Skeletal muscle tissue (tissue), 4 donors: Measurements from ENCODE around the gene ACSM3. TPM values are rescaled to one million over a fixed set of nuclear protein-coding genes. Genes with fewer than 3 reads are reported as not detected.
"Not testable (repeated sequence)": the region's sequence is repeated elsewhere in the genome, so short reads cannot be mapped to it uniquely, and the experiment has no call there.

Experiments used
- H3K27ac ChIP-seq: one replicate; pipeline ENCODE4 v1.7.0; 2013; ENCODE audit warnings: mild to moderate bottlenecking, low read depth, low read length, inconsistent platforms
- H3K27me3 ChIP-seq, 3 donors: one replicate each; pipeline ENCODE4 v1.7.0; 2013; ENCODE audit warnings: low read length in 3 of 3; ENCODE audit not compliant: control insufficient read depth in 3 of 3, insufficient read depth in 3 of 3
- H3K36me3 ChIP-seq, 3 donors: one replicate each; pipeline ENCODE4 v1.7.0; 2013; ENCODE audit warnings: low read length in 3 of 3; ENCODE audit not compliant: control insufficient read depth in 3 of 3, insufficient read depth in 3 of 3
- H3K4me1 ChIP-seq, 3 donors: one replicate each; pipeline ENCODE4 v1.7.0; 2013; ENCODE audit warnings: low read length in 3 of 3, mild to moderate bottlenecking in 3 of 3; ENCODE audit not compliant: control insufficient read depth in 3 of 3, insufficient read depth in 3 of 3
- H3K4me3 ChIP-seq, 3 donors: one replicate each; pipeline ENCODE4 v1.7.0; 2013; ENCODE audit warnings: low read length in 3 of 3
- H3K9ac ChIP-seq, 3 donors: one replicate each; pipeline ENCODE4 v1.7.0; 2013; ENCODE audit warnings: low read length in 3 of 3, mild to moderate bottlenecking in 3 of 3, moderate library complexity in 2 of 3, low read depth in 1 of 3
- H3K9me3 ChIP-seq, 3 donors: one replicate each; pipeline ENCODE4 v1.7.0; 2013; ENCODE audit warnings: low read length in 3 of 3; ENCODE audit not compliant: control insufficient read depth in 3 of 3
- total RNA-seq: library from RNA; depleted of rRNA; stranded (reverse); fragments of >200 nt; gene quantifications from one replicate; pipeline ENCODE4 v1.2.3, GENCODE V29; 2014
- donor health status: Osteomylitis.

The ACSM3 gene
- total RNA-seq, 1 donor from 2014 or later = 2.6 TPM

GRCh38 chr16:20801278-20801677, 37.5 kb downstream of the ACSM3 start:
- Histone ChIP-seq H3K9me3 (no peaks in the 10 kb centered on the region), H3K36me3 (peaks cover 6 to 32% (median 23%) of the 10 kb centered on the region in 3 donors), H3K4me3 (no peak overlapping the region), H3K27ac (no peak overlapping the region), H3K27me3 (no peaks in the 10 kb centered on the region), H3K9ac (no peak overlapping the region), H3K4me1 (peaks cover 2 to 4% (median 3%) of the 10 kb centered on the region in 3 donors)

DNA sequence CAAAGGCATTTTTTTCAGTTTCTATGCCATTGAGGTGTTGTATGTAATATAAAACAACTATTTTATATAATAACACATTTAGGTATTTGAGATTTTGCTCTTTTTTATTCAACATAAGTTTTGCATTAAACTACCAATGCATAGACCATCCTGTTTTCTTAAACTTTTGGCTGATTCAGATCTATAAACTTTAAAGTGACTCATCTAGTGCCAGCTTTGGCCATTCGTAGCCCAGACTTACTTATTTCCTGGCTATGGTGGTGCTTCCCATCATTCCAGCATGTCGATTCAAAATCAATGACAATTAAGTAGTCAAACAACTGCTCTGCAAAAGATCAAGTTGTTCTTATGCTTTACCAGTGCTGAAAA, 39.4 kb downstream of the ACSM3 start:
- H3K27me3 ChIP-seq = no peaks in the 10 kb centered on the region
- H3K4me1 ChIP-seq = peaks cover 9 to 12% (median 10%) of the 10 kb centered on the region in 3 donors
- no peak overlapping the region for H3K4me3 ChIP-seq
- H3K27ac ChIP-seq = no peak overlapping the region
- H3K9ac ChIP-seq = no peak overlapping the region
- H3K9me3 ChIP-seq = no peaks in the 10 kb centered on the region
- peaks cover 3 to 24% (median 15%) of the 10 kb centered on the region in 3 donors for H3K36me3 ChIP-seq

DNA sequence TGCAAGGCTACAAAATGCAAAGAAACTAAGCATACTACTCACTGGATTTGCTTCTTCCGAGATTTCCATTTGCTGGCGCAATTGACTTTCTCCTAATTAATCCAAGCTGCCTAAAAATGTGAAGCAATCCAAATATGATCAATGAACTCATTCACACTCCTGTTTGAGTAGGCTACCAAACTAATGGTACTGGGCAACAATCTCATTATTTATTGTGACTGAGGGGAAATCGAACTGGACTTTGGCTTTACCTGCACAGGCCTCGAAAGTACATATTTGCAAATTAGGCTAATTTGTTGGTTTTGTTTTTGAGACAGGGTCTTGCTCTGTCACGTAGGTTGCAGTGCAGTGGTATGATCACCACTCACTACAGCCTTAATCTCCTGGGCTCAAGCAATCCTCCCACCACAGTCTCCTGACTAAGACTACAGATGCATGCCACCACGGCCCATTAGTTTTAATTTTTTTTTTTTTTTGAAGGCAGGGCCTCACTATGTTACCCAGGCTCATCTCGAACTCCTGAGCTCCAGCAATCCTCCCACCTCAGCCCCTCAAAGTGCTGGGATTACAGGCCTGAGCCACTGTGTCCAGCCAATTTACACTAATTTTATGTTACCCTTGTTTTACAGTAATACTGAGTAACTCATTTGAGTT, 39.9 kb downstream of the ACSM3 start:
- H3K9me3 ChIP-seq = no peaks in the 10 kb centered on the region
- no peaks in the 10 kb centered on the region for H3K27me3 ChIP-seq
- H3K9ac ChIP-seq = no peak overlapping the region
- peaks cover 0 to 19% (median 10%) of the 10 kb centered on the region in 3 donors for H3K36me3 ChIP-seq
- H3K4me1 ChIP-seq = peaks cover 9 to 12% (median 10%) of the 10 kb centered on the region in 3 donors
- H3K27ac ChIP-seq = no peak overlapping the region
- no peak overlapping the region for H3K4me3 ChIP-seq

DNA sequence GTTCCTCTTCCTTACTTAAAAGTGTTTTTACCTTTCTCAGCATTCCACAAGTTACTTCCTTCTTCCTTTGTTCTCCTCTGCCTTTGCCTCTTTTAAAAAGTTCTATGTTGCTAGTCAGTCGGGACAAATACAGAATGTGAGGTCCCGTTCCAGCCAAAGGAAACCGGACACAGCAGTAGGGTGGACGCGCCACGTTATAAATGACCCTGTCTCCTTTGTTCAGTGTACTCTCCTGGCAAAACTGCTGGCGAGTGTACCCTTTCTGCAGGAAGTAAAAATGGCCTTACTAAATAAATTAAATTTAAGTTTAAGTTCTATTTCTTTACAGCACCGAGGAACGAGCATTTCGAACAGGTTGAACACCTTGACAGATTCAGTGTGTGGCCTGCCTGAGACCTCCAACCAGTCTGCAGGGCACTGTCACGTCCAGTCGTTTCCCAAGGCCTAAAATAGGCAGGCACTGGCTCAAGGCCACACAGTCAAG, 41.9 kb downstream of the ACSM3 start:
- peak overlapping the region; percentile 89 to 97 (median 94) for H3K9ac ChIP-seq
- H3K9me3 ChIP-seq, H3K36me3 ChIP-seq, H3K27me3 ChIP-seq: not testable (repeated sequence)
- H3K4me3 ChIP-seq = peak overlapping the region; percentile 93 to 98 (median 93)
- H3K4me1 ChIP-seq = peaks cover 9 to 12% (median 10%) of the 10 kb centered on the region in 3 donors
- H3K27ac ChIP-seq = peak overlapping the region; percentile 76

- H3K9me3 ChIP-seq = no peaks in the 10 kb centered on the region
- H3K4me3 ChIP-seq = peak within 1 kb of the TSS; percentile 93 to 98 (median 93)
- peak within 1 kb of the TSS; percentile 76 for H3K27ac ChIP-seq
- H3K9ac ChIP-seq = peak within 1 kb of the TSS; percentile 89 to 97 (median 94)
- H3K4me1 ChIP-seq = peaks cover 9 to 12% (median 10%) of the 10 kb centered on the region in 3 donors
- peaks cover 0 to 4% (median 0%) of the 10 kb centered on the region in 3 donors for H3K36me3 ChIP-seq
- no peaks in the 10 kb centered on the region for H3K27me3 ChIP-seq
These were observed 42.6 kb downstream of the ACSM3 start, which contains the start of the genes ERI2 and REXO5 for GRCh38 chr16:20806168-20807050. ERI2 (minus strand) TSS chr16:20806472; CDS start chr16:20806430, 42 bp downstream. REXO5 (plus strand) TSS chr16:20806527; CDS start chr16:20806954, 427 bp downstream.

DNA sequence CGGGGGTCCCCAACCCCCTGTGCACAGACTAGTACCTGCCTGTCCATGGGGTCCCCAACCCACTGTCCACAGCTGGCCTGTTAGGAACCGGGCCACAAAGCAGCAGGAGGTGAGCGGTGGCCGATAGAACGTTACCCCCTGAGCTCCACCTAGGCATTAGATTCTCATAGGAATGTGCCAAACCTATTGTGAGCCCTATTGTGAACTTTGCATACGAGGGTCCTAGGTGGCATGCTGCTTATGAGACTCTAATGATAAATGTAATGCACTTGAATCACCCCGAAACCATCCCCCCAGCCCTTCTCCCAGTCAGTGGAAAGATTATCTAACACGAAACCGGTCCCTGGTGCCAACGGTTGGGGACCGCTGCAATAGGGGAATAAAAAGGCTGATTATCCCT, 44.0 kb downstream of the ACSM3 start:
- no peaks in the 10 kb centered on the region for H3K36me3 ChIP-seq
- H3K9ac ChIP-seq = no peak overlapping the region
- no peak overlapping the region for H3K4me3 ChIP-seq
- H3K4me1 ChIP-seq = peaks cover 9 to 12% (median 10%) of the 10 kb centered on the region in 3 donors
- no peaks in the 10 kb centered on the region for H3K9me3 ChIP-seq
- H3K27ac ChIP-seq = no peak overlapping the region
- no peaks in the 10 kb centered on the region for H3K27me3 ChIP-seq

DNA sequence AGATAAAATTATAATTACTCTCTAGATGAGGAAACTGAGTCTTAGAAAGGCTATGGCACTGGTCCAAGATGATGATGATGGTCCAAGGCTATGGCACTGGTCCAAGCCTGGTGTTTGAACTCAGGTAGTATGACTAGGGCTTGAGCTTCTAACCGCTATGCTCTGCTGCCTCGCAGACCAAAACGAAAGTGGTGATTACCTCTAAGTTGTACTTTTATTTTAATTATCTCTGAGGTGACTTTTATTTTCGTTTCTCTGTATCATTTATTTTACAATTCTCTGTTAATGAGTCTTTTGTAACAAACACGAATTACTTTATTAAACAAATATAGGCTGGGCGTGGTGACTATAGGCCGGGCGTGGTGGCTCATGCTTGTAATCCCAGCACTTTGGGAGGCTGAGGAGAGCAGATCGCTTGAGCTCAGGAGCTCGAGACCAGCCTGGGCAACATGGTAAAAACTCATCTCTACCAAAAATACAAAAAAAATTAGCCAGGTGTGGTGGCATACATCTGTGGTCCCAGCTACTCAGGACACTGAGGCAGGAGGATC, 48.1 kb downstream of the ACSM3 start:
- no peaks in the 10 kb centered on the region for H3K36me3 ChIP-seq
- H3K27ac ChIP-seq = no peak overlapping the region
- no peaks in the 10 kb centered on the region for H3K27me3 ChIP-seq
- H3K9ac ChIP-seq = no peak overlapping the region
- H3K4me3 ChIP-seq = no peak overlapping the region
- no peaks in the 10 kb centered on the region for H3K9me3 ChIP-seq
- H3K4me1 ChIP-seq = peaks cover 4% of the 10 kb centered on the region in 3 donors

GRCh38 chr16:20812510-20812909, 48.7 kb downstream of the ACSM3 start:
- H3K9me3 ChIP-seq = no peaks in the 10 kb centered on the region
- H3K27me3 ChIP-seq = no peaks in the 10 kb centered on the region
- H3K27ac ChIP-seq = no peak overlapping the region
- H3K36me3 ChIP-seq = no peaks in the 10 kb centered on the region
- no peak overlapping the region for H3K9ac ChIP-seq
- H3K4me1 ChIP-seq = no peaks in the 10 kb centered on the region
- H3K4me3 ChIP-seq = no peak overlapping the region

- Histone ChIP-seq H3K4me1 (no peaks in the 10 kb centered on the region), H3K9ac (no peak overlapping the region), H3K36me3 (no peaks in the 10 kb centered on the region)
These were observed 51.0 kb downstream of the ACSM3 start for GRCh38 chr16:20814784-20815183.

More at GRCh38 chr16:20814784-20815183, 51.0 kb downstream of the ACSM3 start:
- Histone ChIP-seq H3K9me3 (no peaks in the 10 kb centered on the region), H3K27me3 (no peaks in the 10 kb centered on the region), H3K4me3 (no peak overlapping the region), H3K27ac (no peak overlapping the region)
